ENCODE results near the gene FOSL1. TPM values are rescaled to one million over a fixed set of nuclear protein-coding genes. Genes with fewer than 3 reads are reported as not detected.

FOSL1 gene
- total and polyA plus RNA-seq, 2 donors (not counting 3 experiments of a cell fraction or from before 2014, with no cell fraction given) = 18.1 to 53.8 TPM

DNA sequence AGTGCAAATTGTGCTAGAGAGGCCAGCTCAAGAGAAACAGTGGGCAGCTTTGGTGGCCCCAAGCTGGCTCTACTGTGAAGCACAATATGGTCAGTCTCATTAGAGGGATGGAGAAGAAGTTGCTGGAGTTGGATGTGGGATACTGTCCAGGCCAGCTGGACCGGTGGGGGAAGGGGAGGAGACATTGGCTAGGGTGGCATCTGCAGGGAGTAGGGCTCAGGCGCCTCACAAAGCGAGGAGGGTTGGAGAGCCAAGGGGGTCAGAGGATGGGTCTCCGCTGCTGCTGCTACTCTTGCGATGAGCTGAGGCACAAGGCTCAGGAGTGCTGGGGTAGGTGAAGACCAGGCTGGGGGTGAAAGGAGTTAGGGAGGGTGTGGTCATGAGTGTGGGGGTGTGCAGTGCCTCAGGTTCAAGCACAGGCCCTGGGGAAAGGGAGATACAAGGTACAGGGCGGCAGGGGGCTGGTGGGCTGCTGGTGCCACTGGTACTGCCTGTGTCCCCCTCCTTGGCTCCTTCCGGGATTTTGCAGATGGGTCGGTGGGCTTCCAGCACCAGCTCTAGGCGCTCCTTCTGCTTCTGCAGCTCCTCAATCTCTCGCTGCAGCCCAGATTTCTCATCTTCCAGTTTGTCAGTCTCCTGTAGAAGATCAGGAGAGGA is 7.4 kb downstream of the FOSL1 start:
- intact Hi-C loops (cut with micrococcal nuclease) (no loop called here), dilution Hi-C loops (cut with MboI; ENCODE audit: extremely low pct_ligation_motif_present, low sequenced_read_pairs) (no loop called here)
- DNase-seq (ENCODE audit: low read depth, low spot score) = no peak
- Histone ChIP-seq H3K27ac (ENCODE audit: insufficient read depth, low read depth, low read length) (peak overlapping the region; percentile 99), H2AFZ (ENCODE audit: low read depth, low read length) (no peak overlapping the region), H3K9ac (replicated peaks; ENCODE audit: extremely low read depth, insufficient read depth, low read length) (peak overlapping the region; percentile 98), H3K9me3 (replicated peaks; ENCODE audit: control insufficient read depth, insufficient read depth, low read length) (no peaks in the 10 kb centered on the region), H3K4me2 (ENCODE audit: insufficient read depth, low read length) (peak overlapping the region; percentile 88), H4K20me1 (replicated peaks; ENCODE audit: control insufficient read depth, extremely low read depth, insufficient read depth, low read length) (no peaks in the 10 kb centered on the region), H3K9me1 (replicated peaks; ENCODE audit: control insufficient read depth, extremely low read depth, insufficient read depth, low read length) (no peaks in the 10 kb centered on the region), H3K79me2 (ENCODE audit: control insufficient read depth, insufficient read depth, low read length) (peaks cover 68% of the 10 kb centered on the region), H3K36me3 (ENCODE audit: control insufficient read depth in 2 of 2, extremely low read depth in 1 of 2, insufficient read depth in 2 of 2, low read length in 2 of 2) (peaks cover 5 to 8% of the 10 kb centered on the region in 2 experiments), H3K27me3 (ENCODE audit: control insufficient read depth in 2 of 2, insufficient read depth in 2 of 2, low read length in 2 of 2) (no peaks in the 10 kb centered on the region), H3K4me3 (replicated peaks in 1 of 3; ENCODE audit: insufficient read depth in 1 of 3, low read depth in 1 of 3, low read length in 3 of 3) (peak overlapping the region in 2 of 3 experiments; percentile 78 to 92), H3K4me1 (ENCODE audit: control insufficient read depth, extremely low read depth, insufficient read depth, low read length) (peaks cover 71% of the 10 kb centered on the region)
- BruUV-seq (replicated peaks) = no TSS peak
- FAIRE-seq = no peak
- CTCF ChIA-PET = interaction anchor here (1.5 to 6.7 kb wide), 9 partner anchors 7 to 113 kb away, joined by 3 to 75 read pairs (median 21); partner anchors contain the start of genes AP5B1, C11orf68, CFL1 and FOSL1
- POLR2A ChIA-PET = interaction anchor here (0.7 to 6.7 kb wide), 9 partner anchors 8 to 180 kb away, joined by 3 to 67 read pairs (median 8); partner anchors contain the start of genes CFL1, FOSL1, MUS81 and RNASEH2C
- TF ChIP-seq, protein P1, sequence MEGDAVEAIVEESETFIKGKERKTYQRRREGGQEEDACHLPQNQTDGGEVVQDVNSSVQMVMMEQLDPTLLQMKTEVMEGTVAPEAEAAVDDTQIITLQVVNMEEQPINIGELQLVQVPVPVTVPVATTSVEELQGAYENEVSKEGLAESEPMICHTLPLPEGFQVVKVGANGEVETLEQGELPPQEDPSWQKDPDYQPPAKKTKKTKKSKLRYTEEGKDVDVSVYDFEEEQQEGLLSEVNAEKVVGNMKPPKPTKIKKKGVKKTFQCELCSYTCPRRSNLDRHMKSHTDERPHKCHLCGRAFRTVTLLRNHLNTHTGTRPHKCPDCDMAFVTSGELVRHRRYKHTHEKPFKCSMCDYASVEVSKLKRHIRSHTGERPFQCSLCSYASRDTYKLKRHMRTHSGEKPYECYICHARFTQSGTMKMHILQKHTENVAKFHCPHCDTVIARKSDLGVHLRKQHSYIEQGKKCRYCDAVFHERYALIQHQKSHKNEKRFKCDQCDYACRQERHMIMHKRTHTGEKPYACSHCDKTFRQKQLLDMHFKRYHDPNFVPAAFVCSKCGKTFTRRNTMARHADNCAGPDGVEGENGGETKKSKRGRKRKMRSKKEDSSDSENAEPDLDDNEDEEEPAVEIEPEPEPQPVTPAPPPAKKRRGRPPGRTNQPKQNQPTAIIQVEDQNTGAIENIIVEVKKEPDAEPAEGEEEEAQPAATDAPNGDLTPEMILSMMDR (IDR thresholded peaks at IDR 0.05; ENCODE audit: extremely low read depth in 1 of 2, insufficient read depth in 1 of 2, low read depth in 1 of 2, low read length in 2 of 2) = no peak
- TF ChIP-seq POLR2AphosphoS5 (IDR thresholded peaks at IDR 0.05; ENCODE audit: insufficient read depth, low read depth, low read length) (peak; percentile 41), FOS (IDR thresholded peaks at IDR 0.05; ENCODE audit: borderline replicate concordance, insufficient read depth, low read length) (no peak), EZH2 (IDR thresholded peaks at IDR 0.05; ENCODE audit: borderline replicate concordance, low read depth, low read length, severe bottlenecking) (no peak), POLR2A (IDR thresholded peaks at IDR 0.05; ENCODE audit: low read depth, low read length) (peak; percentile 49)
- TF ChIP-seq, protein P2, sequence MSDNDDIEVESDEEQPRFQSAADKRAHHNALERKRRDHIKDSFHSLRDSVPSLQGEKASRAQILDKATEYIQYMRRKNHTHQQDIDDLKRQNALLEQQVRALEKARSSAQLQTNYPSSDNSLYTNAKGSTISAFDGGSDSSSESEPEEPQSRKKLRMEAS (IDR thresholded peaks at IDR 0.05; ENCODE audit: insufficient read depth, insufficient read length) = no peak

Data from endothelial cell of umbilical vein (primary cell).